ENCODE measurements around the gene GGCT.

The GGCT gene

DNA sequence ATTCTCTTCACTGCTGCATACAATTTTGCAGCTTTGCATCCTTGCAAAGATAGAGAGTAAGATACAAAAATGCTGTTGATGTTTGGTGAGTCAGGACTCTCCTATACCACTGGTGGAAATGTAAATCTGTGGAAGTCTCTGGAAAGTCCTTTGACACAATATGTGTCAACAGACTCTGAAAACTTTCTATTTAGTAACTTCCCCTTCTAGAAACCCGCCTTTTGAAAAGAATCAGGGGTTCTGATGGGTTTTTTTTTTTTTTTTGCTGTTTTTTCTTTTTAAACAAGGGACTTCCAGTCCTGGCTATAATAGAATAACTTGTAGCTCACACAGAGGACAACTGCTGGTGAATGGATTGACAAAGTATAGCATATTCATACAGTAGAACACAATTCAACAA is 42.5 kb downstream of the GGCT start:
- DNase-seq (ENCODE audit: low spot score) = no peak

DNA sequence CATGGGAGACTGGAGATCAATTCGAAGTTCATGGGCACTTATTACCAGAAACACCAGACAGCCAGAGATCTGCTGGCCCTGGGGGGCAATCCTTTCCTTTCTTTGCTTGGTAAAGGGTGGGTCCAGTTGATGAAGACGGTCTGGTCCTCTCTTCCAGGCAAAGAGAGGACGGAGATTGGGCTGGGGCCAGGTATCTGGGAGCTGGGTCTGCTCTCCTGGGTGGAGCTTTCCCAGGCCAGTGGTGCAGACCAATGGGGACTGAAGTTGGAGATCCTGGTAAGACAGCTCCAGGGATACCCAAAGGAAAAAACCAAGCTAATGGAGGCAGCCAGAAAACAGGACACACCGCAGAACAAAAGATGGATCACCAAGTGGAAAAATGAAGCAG is 44.4 kb downstream of the GGCT start:
- no peak for DNase-seq (ENCODE audit: low spot score)

DNA sequence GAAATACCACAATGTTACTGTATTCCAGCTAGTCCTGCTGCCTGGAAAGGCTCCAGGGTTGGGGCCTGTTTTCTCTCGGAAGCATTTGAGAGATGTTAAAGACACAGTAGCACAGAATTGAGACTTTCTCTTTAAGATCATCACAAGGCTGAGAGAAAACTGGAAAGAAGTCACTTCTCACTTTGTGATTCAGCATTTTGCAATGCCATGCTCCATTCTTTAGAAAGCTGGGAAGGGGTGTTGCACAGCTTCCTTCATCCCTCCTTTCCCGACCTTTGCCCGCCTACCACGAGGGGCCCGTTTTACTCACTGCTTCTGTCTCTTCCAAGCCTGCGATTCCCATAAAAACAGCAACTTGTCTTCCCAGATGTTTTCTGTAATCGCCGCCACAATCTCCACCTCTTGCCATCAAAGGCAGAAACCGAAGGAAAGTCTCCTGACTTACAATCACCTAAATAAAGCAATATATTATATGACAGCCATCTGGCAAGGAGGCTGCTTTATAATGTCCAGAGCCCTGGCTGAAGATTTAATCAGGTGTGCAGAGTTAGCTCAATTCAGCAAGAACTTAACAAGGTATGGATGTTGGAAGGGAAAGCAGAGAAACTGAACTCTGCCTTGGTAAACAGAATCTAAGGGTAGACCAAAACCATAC is 44.9 kb downstream of the GGCT start:
- DNase-seq (ENCODE audit: low spot score) = no peak

DNA sequence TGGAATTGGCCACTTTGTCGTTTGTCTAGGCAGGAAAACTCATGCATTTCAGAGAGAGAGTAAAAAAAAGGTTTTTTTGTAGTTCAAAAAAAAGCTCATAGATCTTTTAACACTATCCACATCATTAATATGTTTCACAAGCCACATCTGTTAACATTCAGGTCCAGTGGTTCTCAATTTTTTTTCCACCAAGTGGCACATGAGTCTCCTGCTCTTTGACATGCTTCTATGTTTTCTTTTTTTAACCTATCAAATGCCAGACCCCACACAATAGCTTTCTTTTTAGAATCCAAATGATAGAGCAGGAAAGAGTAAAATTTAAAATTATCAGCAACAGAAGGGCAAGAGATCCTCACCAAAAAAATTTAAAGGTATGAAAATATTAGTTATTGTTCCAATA is 46.3 kb downstream of the GGCT start:
- no peak for DNase-seq (ENCODE audit: low spot score)

DNA sequence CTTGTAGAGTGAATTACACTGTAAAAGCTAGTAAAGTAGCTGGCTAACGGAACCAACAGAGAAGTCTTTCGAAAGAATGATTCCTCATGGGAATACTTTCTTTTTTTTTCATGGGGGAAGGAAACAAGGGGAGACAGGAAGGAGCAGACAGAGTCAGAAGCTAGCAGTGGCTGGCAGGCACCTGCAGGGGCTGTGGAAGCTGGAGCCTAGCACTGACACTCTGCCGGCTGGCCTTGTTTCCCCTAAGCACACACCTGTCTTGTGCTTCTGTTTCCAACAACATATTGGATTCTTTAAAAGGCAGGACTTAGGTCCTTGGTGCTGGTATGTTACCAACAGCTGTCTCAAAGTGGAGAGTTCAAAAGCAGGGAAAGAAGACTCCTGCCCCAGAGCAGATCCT is 50.7 kb downstream of the GGCT start:
- DNase-seq (ENCODE audit: low spot score) = no peak

DNA sequence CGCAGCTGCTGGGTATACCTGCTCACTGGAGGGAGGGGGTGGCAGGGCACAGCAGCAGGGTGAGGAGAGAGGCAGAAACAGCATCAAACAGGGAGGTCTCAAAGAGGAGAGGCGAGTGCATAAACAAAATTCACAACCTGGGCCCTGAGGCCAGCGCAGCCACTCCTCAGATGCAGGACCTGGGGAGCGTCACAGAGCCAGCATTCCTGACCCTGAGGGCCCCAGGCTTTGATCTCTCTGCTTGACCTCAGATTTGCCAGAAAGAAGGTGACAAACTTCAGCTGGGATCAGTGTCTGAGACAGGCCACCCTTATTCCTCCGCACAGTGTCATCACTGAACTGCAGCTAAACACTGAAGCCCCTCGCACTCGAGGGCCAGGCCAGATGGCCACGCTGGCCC is 51.6 kb downstream of the GGCT start:
- no peak for DNase-seq (ENCODE audit: low spot score)

DNA sequence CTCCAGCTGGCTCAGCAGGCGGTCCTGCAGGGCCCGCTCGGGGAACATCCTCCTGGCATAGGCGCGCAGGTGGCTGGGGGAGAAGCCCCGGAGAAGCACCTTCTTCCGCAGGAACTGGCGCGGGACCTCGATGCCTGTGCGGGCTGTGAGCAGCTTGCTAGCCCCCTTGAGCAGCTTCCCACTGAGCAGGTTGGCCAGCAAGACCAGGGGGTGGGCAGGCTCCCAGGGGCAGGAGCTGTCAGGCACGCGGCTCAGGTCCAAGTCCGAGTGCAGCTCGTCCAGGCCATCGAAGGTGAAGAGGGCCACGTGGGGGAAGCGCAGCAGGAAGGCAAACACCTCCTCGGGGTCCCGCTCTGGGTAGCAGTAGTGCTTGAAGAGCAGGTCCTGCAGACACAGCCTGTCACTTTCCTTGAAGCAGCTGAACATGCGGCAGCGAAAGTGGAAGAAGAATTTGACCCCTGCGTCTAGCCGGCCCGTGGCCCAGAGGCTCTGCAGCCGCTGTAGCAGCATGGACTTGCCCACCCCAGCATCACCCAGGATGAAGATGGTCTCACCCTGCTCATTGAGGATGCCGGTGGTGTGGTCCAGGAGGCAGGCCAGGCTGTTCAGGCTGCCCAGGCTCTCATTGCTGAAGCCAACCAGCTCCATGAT is 52.2 kb downstream of the GGCT start:
- DNase-seq (ENCODE audit: low spot score) = no peak

DNA sequence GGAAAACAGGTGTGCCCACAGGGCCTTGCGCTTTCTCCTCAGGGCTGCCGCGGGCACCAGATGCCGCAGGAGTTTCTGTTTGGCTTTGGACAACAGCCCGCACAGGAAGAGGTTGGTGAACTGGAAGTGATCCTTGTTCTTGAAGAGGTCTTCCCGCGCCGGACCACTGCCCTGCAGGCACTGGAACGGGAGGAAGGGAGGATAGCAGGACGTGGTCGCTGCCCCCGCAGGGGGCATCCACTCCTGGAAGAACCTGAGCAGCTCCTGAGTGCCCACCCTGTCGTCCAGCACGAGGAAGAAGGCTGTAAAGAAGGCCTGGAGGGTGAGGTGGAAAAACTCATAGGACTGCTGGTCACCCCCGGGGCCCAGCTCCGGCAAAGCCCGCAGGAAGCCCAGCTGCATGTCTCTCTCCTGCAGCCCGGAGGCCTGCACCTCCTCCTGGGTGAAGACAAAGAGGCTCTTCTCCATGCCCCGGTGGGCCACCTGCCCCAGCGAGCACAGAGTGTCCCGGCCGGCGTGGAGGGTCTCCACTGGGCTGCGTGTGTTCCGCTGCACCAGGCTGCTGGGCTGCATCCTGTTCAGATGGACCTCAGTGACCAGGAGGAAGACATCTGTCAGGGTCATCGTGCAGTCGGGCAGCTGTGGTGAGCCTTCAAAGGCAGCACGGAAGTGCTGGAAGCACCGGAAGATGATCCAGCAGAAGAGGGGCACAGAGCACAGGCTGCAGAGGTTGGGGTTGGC is 52.9 kb downstream of the GGCT start:
- no peak for DNase-seq (ENCODE audit: low spot score)

DNA sequence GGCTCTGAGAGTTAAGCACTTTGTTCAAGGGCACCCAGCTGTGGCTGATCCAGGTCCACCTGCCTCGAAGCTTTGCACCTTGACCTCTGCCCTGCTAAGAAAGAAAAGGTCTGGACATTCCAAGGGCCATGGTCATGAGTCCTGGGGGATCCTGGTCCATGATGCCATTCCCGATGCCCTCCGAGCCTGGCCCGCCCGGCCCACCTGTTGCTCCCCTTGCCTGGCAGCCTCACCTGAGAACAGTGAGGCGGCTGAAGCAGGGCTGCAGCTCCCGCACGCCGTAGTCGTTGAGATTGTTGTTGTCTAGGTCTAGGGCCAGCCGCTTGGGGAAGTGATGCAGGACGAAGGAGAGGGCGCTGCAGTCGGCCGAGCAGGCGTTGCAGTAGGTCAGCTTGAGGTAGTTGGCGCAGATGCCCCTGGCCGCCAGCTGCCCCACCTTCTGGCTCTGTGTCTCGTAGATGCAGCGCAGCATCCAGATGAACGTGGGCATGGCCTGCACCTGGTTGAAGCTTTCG is 53.6 kb downstream of the GGCT start:
- no peak for DNase-seq (ENCODE audit: low spot score)

DNA sequence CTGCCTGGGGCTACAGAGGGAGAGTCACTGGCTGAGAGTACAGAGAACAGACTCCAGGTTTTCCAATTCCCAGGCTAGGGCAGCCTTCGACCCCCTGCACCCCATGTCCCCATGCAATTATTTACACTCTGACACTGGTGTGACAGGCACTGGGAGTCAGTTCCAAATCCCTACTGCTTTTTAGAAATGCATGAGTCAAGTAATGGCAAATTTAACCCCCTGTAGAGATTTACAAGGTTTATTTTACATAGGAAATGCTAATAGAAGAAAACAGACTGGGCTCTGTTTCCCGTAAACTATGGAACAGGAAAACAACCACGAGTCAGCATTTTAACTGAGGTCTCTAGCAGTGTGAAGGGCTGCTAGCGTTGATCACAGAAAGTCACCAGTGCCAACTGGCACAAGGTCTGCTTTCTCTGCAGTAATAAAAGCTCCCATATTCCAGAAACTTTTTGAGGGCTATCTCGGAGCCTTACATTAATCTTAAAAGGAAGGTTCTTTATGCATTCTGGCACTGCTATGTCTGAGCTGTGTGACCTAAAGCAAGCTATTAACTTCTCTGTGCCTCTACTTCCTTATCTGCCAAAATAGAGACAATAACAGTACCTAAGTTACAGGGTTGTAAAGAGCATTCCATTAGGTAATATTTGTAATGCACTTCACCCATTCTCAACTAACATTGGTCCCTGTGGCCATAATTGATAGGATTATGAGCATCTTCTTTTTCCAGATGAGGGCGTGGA is 54.2 kb downstream of the GGCT start:
- DNase-seq (ENCODE audit: low spot score) = no peak

DNA sequence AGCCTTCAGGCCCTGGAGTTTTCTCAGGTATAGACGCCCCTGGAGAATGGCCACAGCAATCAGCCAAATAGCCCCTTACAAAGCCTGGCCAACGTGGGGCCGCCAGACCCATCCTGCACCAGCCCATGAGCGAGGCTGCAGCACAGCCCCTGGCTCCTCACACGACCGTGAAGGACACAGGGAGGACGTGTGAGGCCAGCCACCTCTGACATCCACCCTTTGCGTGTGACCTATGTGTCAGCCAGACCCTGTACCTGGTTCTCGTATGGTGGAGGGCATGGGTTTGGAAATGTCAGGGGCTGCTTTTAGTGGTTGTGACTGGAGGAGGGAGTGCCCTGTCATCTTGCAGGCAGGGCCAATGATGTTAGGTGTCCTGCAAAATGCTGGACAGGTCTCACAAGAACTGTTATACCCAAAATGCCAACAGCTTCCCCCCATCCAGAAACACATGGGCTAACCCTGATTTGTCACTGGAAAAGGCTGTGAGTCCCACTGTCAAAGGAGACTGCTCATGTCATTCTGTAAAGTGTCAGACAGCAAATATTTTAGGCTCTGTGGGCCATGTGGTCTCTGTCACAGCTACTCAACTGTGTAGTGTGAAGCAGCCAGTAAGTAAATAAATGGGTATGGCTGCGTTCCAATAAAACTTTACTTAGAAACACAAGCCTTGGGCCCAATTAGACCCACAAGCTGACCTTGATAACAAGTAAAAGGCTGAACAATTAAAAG is 56.0 kb downstream of the GGCT start:
- DNase-seq (ENCODE audit: low spot score) = no peak

DNA sequence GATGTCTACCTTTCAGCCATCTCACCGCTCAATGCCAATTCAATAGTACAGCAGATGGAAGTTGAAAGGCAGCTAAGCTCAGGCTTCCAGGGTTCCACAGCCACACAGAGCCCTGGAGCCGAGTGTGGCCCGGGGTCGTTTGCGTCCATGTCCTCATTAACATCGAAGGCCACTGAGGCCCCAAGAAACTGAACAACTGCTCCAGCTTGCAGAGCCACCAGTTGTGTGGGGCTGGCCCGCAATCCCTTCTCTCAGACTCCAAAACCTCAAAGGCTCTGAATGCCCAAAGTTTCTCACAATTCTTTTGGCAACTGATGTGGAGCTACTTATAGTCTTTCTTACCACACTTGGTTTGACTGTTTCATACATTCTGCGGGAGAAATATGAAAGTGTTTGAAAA is 57.2 kb downstream of the GGCT start:
- no peak for DNase-seq (ENCODE audit: low spot score)

Data from SW480 (cell line).